Activated CD8-positive, alpha-beta memory T cell treated with anti-CD3 and anti-CD28 coated beads, Interleukin-2, amount 10 ng/mL, durations not matched to agents 7 days and 5 days (primary cell): ENCODE data around the gene ZFP36L1. TPM values are rescaled to one million over a fixed set of nuclear protein-coding genes. Genes with fewer than 3 reads are reported as not detected.

ENCODE experiments used
- ATAC-seq: fragments of 150-1000 bp; cut with Tn5 transposase; one replicate; pipeline ENCODE4 v1.10.0; 2021; ENCODE audit warnings: moderate library complexity
- CTCF ChIA-PET: fragments of 350-600 bp; sonication (Branson Sonifier 250); formaldehyde crosslinking; loops from one replicate; lab custom pipeline; 2021; ENCODE audit warnings: antibody characterized with exemption; lab: Charles Lee
- DNase-seq: peaks from one replicate; pipeline ENCODE4 v3.0.0-alpha.2; 2020
- H3K27ac Mint-ChIP-seq: one replicate; pipeline ENCODE4 v1.8.0; 2021; ENCODE audit warnings: mild to moderate bottlenecking, mixed read lengths
- H3K27me3 Mint-ChIP-seq: one replicate; pipeline ENCODE4 v1.8.0; 2021; ENCODE audit warnings: mixed read lengths
- H3K36me3 Mint-ChIP-seq: one replicate; pipeline ENCODE4 v1.8.0; 2021; ENCODE audit warnings: mild to moderate bottlenecking, mixed read lengths
- H3K4me1 Mint-ChIP-seq: one replicate; pipeline ENCODE4 v1.8.0; 2021; ENCODE audit warnings: mixed read lengths
- H3K4me3 Mint-ChIP-seq: one replicate; pipeline ENCODE4 v1.8.0; 2021; ENCODE audit warnings: mild to moderate bottlenecking, moderate library complexity, mixed read lengths
- H3K9me3 Mint-ChIP-seq: one replicate; pipeline ENCODE4 v1.8.0; 2022; ENCODE audit warnings: low read depth, mixed read lengths
- total RNA-seq, 2 experiments: library from RNA; stranded (reverse); gene quantifications; one replicate each; pipeline ENCODE4 v1.2.3, GENCODE V29; 2021

The ZFP36L1 gene
- total RNA-seq, 2 experiments from 2014 or later = 53.6 to 85.6 TPM

- no peak overlapping the region for H3K4me3 Mint-ChIP-seq
- no peaks in the 10 kb centered on the region for H3K27me3 Mint-ChIP-seq
- H3K27ac Mint-ChIP-seq = no peak overlapping the region
- CTCF ChIA-PET = interaction anchor here (0.7 to 1.5 kb wide), 2 partner anchors 11 to 16 kb away, joined by 3 to 8 read pairs; no protein-coding TSS in a partner anchor
- DNase-seq (no peak), ATAC-seq (no peak)
- peaks cover 22% of the 10 kb centered on the region for H3K36me3 Mint-ChIP-seq
- peaks cover 27% of the 10 kb centered on the region for H3K4me1 Mint-ChIP-seq
- peaks cover 13% of the 10 kb centered on the region for H3K9me3 Mint-ChIP-seq
These were observed 7.5 kb upstream of the ZFP36L1 start for GRCh38 chr14:68800390-68800789.

- H3K4me3 Mint-ChIP-seq = no peak overlapping the region
- peaks cover 13% of the 10 kb centered on the region for H3K9me3 Mint-ChIP-seq
- peaks cover 22% of the 10 kb centered on the region for H3K36me3 Mint-ChIP-seq
- peaks cover 36% of the 10 kb centered on the region for H3K4me1 Mint-ChIP-seq
- H3K27me3 Mint-ChIP-seq = no peaks in the 10 kb centered on the region
- ATAC-seq (no peak), DNase-seq (no peak)
- no peak overlapping the region for H3K27ac Mint-ChIP-seq
- CTCF ChIA-PET = interaction anchor here (1.1 to 4.8 kb wide), 3 partner anchors 9 to 547 kb away, joined by 3 to 74 read pairs (median 3); no protein-coding TSS in a partner anchor
These were observed 5.8 kb upstream of the ZFP36L1 start for GRCh38 chr14:68798621-68799020.

GRCh38 chr14:68797121-68797670 lies 4.3 kb upstream of the ZFP36L1 start:
- no peak for DNase-seq
- peaks cover 9% of the 10 kb centered on the region for H3K9me3 Mint-ChIP-seq
- peaks cover 19% of the 10 kb centered on the region for H3K36me3 Mint-ChIP-seq
- no peak overlapping the region for H3K4me3 Mint-ChIP-seq
- CTCF ChIA-PET = interaction anchor here (2.4 to 4.8 kb wide), 3 partner anchors 10 to 28 kb away, joined by 8 to 74 read pairs (median 8); no protein-coding TSS in a partner anchor
- no peaks in the 10 kb centered on the region for H3K27me3 Mint-ChIP-seq
- ATAC-seq = no peak
- peak overlapping the region; percentile 100 for H3K27ac Mint-ChIP-seq
- peaks cover 36% of the 10 kb centered on the region for H3K4me1 Mint-ChIP-seq

GRCh38 chr14:68796418-68797101 lies 3.7 kb upstream of the ZFP36L1 start:
- H3K4me3 Mint-ChIP-seq = peak overlapping the region; percentile 87
- H3K36me3 Mint-ChIP-seq = peaks cover 15% of the 10 kb centered on the region
- CTCF ChIA-PET = interaction anchor here (1.8 to 4.8 kb wide), 4 partner anchors 9 to 28 kb away, joined by 7 to 74 read pairs (median 8); no protein-coding TSS in a partner anchor
- peak overlapping the region; percentile 100 for H3K27ac Mint-ChIP-seq
- no peak for ATAC-seq
- H3K4me1 Mint-ChIP-seq = peaks cover 33% of the 10 kb centered on the region
- H3K9me3 Mint-ChIP-seq = peaks cover 3% of the 10 kb centered on the region
- no peak for DNase-seq
- H3K27me3 Mint-ChIP-seq = no peaks in the 10 kb centered on the region

GRCh38 chr14:68795597-68796417 lies 2.9 kb upstream of the ZFP36L1 start:
- peak overlapping the region; percentile 87 for H3K4me3 Mint-ChIP-seq
- peaks cover 16% of the 10 kb centered on the region for H3K36me3 Mint-ChIP-seq
- DNase-seq = peak; percentile 85
- H3K4me1 Mint-ChIP-seq = peaks cover 33% of the 10 kb centered on the region
- peak overlapping the region; percentile 100 for H3K27ac Mint-ChIP-seq
- H3K27me3 Mint-ChIP-seq = no peaks in the 10 kb centered on the region
- ATAC-seq = peak; percentile 52
- no peaks in the 10 kb centered on the region for H3K9me3 Mint-ChIP-seq
- CTCF ChIA-PET = interaction anchor here (0.9 to 4.8 kb wide), 7 partner anchors 8 to 548 kb away, joined by 3 to 74 read pairs (median 7); no protein-coding TSS in a partner anchor

GRCh38 chr14:68794851-68795596 lies 2.2 kb upstream of the ZFP36L1 start:
- Mint-ChIP-seq H3K36me3 (peaks cover 20% of the 10 kb centered on the region), H3K9me3 (no peaks in the 10 kb centered on the region), H3K4me1 (peaks cover 32% of the 10 kb centered on the region), H3K27ac (peak overlapping the region; percentile 100), H3K27me3 (no peaks in the 10 kb centered on the region), H3K4me3 (peak overlapping the region; percentile 87)
- peak; percentile 59 for DNase-seq
- no peak for ATAC-seq
- CTCF ChIA-PET = interaction anchor here (0.9 to 4.8 kb wide), 7 partner anchors 8 to 547 kb away, joined by 3 to 74 read pairs (median 7); no protein-coding TSS in a partner anchor

- no peaks in the 10 kb centered on the region for H3K27me3 Mint-ChIP-seq
- DNase-seq = peak; percentile 85
- H3K9me3 Mint-ChIP-seq = no peaks in the 10 kb centered on the region
- peaks cover 40% of the 10 kb centered on the region for H3K4me1 Mint-ChIP-seq
- CTCF ChIA-PET = interaction anchor here (1.1 to 4.8 kb wide), 3 partner anchors 13 to 30 kb away, joined by 4 to 74 read pairs (median 8); no protein-coding TSS in a partner anchor
- peak; percentile 16 for ATAC-seq
- peak overlapping the region; percentile 87 for H3K4me3 Mint-ChIP-seq
- peaks cover 27% of the 10 kb centered on the region for H3K36me3 Mint-ChIP-seq
- peak overlapping the region; percentile 100 for H3K27ac Mint-ChIP-seq
These were observed 1.4 kb upstream of the ZFP36L1 start for GRCh38 chr14:68794130-68794850.

- DNase-seq (no peak), ATAC-seq (no peak)
- CTCF ChIA-PET = interaction anchor here (6.7 to 9.6 kb wide), 2 partner anchors 13 to 21 kb away, joined by 79 to 237 read pairs; no protein-coding TSS in a partner anchor
- peak overlapping the region; percentile 87 for H3K4me3 Mint-ChIP-seq
- no peaks in the 10 kb centered on the region for H3K9me3 Mint-ChIP-seq
- peak overlapping the region; percentile 100 for H3K27ac Mint-ChIP-seq
- H3K27me3 Mint-ChIP-seq = no peaks in the 10 kb centered on the region
- peaks cover 45% of the 10 kb centered on the region for H3K4me1 Mint-ChIP-seq
- peaks cover 33% of the 10 kb centered on the region for H3K36me3 Mint-ChIP-seq
These were observed 865 bp upstream of the ZFP36L1 start for GRCh38 chr14:68793734-68794129.

- ATAC-seq (peak; percentile 22), DNase-seq (no peak)
- Mint-ChIP-seq H3K4me1 (peaks cover 50% of the 10 kb centered on the region), H3K27me3 (no peaks in the 10 kb centered on the region), H3K4me3 (peak overlapping the region; percentile 87), H3K27ac (peak overlapping the region; percentile 100), H3K9me3 (no peaks in the 10 kb centered on the region), H3K36me3 (peaks cover 42% of the 10 kb centered on the region)
- CTCF ChIA-PET = interaction anchor here (1.2 to 9.6 kb wide), 7 partner anchors 12 to 543 kb away, joined by 4 to 237 read pairs (median 14); no protein-coding TSS in a partner anchor
These were observed 239 bp downstream of the ZFP36L1 start for GRCh38 chr14:68792678-68792978.

GRCh38 chr14:68791902-68792677 lies 777 bp downstream of the ZFP36L1 start:
- ATAC-seq = no peak
- Mint-ChIP-seq H3K9me3 (no peaks in the 10 kb centered on the region), H3K27ac (peak overlapping the region; percentile 100), H3K36me3 (peaks cover 46% of the 10 kb centered on the region), H3K4me3 (peak overlapping the region; percentile 87), H3K4me1 (peaks cover 50% of the 10 kb centered on the region), H3K27me3 (no peaks in the 10 kb centered on the region)
- CTCF ChIA-PET = interaction anchor here (0.8 to 9.6 kb wide), 10 partner anchors 11 to 542 kb away, joined by 3 to 237 read pairs (median 6); no protein-coding TSS in a partner anchor
- DNase-seq = peak; percentile 72
